ENCODE measurements around the gene LHX2.
"Not testable (repeated sequence)": the region's sequence is repeated elsewhere in the genome, so short reads cannot be mapped to it uniquely, and the experiment has no call there.

The LHX2 gene

GRCh38 chr9:124011460-124012301 is at the start of gene LHX2:
TSS of gene LHX2 (plus strand) at chr9:124011768. CDS start at chr9:124012349, 581 bp downstream.
- DNase-seq (ENCODE audit: low read depth): no peak

GRCh38 chr9:123964761-123965160 is 46.8 kb upstream of the LHX2 start:
- no peak for DNase-seq (ENCODE audit: low read depth)

DNA sequence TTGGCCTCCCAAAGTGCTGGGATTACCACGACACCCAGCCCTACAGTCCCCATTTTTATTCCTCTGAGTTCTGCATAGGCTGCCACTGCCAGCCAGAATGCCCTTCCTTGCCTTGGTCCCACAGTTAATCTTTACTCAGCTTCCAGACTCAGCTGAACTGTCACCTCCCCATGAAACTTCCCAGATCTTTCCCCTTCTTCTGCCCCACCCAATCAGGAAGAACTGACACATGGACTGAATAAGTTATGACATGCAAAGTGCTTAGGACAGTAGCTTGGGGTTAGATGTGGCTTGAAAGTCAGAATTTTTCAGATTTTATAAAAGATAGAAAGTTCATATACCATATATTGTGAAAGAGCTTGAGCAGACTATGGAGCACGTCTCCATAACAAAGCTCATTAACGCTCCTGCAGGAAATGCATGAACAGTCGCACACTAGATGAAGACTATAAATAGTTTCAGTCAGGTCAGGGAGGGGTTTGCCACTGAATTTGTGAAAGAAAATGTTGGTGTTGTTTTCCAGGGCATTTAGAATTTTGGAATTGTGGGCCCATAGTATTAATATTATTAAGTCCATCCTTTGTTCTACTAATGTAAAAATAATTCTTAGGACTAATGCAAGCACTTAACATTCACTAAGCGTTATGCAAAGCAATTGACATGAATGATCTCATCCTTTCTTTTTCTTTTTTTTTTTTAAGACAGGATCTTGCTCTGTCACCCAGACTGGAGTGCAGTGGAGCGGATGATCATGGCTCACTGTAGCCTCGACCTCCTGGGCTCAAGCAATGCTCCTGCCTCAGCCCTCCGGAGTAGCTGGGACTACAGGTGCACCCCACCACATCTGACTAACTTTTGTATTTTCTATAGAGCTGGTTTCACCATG is 45.5 kb upstream of the LHX2 start:
- DNase-seq (ENCODE audit: low read depth): no peak

GRCh38 chr9:123967323-123967722 is 44.2 kb upstream of the LHX2 start:
- no peak for DNase-seq (ENCODE audit: low read depth)

GRCh38 chr9:123972618-123973017 is 39.0 kb upstream of the LHX2 start:
- no peak for DNase-seq (ENCODE audit: low read depth)

GRCh38 chr9:123973590-123974223 is 37.9 kb upstream of the LHX2 start:
- no peak for DNase-seq (ENCODE audit: low read depth)

DNA sequence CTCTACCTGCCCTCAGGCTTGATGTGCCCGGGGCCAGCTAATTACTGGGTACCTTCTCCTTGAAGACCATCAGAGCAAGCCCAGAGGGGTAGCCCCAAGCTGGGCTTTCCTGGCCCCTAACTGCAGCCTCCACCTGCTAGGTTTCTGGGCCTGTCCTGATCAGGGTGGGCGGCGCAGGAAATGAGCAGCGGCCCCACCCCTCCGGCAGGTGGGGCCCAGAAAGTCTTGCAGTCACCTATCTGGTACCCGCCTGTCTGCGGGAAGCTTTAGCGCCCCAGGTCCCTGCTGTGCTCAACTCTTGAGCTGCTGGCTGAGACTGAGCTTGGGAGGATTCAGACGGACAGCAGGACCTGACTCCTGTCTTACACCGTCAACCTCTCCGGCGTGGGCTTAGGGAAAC is 37.1 kb upstream of the LHX2 start:
- no peak for DNase-seq (ENCODE audit: low read depth)

DNA sequence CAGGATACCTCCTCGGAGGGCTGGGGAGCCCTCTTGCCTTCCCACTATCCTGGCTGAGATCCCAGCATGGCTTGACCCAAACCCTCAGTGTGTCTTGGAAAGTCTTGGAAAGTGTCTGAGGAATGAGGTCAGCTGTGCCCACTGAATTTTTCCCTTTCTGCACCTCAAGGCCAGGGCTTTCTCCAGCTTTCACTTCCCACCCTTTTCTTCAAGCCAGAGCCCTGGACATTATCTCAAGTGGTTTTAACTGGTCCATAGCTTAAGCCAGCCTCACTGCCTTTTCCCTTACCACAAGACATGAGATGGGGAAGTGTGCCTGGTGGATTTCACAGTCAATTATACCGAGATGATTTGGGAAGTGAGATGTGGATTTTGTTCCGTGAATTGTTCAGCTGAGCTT is 35.7 kb upstream of the LHX2 start:
- DNase-seq (ENCODE audit: low read depth): no peak

GRCh38 chr9:123976579-123976978 is 35.0 kb upstream of the LHX2 start:
- DNase-seq (ENCODE audit: low read depth): not testable (repeated sequence)

DNA sequence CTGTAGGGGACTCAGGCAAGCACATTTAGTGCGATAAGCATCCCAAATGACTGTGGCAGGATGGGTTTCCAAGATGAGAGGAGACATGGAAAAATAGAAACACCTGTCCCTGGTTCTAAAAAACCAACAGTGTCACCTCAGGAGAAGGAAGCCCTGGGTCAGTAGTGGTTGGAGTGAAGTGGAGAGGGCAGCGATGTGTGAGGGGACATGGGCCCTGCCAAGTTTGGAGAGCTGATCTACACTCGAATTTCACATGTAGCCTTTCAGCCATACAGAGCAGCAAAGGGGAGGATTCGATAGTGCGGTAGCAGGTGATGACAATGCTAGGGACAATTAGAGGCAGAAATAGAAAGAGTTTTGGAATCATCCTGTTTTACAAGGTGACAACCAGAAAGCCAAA is 32.6 kb upstream of the LHX2 start:
- DNase-seq (ENCODE audit: low read depth): no peak

GRCh38 chr9:123982535-123982934 is 29.0 kb upstream of the LHX2 start:
- DNase-seq (ENCODE audit: low read depth): no peak

DNA sequence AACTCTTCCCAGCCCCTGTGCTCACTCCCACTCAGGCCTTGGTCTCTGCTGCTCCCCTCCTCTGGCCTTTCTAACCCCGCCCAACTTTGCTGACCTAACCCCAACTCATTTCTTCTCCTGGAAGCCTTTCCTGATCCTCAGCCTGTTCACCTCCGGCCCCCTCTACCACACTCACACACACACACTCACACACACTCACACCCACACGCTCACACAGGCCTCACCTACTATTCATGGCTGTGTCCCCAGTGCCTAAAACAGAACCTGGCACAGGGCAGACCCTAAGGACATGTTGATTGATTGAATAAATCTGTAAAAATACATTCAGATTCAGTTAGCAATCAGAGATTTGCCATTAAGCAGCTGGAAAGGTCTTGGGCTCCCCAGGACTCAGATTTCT is 28.5 kb upstream of the LHX2 start:
- no peak for DNase-seq (ENCODE audit: low read depth)

GRCh38 chr9:123984802-123985201 is 26.8 kb upstream of the LHX2 start:
- no peak for DNase-seq (ENCODE audit: low read depth)

DNA sequence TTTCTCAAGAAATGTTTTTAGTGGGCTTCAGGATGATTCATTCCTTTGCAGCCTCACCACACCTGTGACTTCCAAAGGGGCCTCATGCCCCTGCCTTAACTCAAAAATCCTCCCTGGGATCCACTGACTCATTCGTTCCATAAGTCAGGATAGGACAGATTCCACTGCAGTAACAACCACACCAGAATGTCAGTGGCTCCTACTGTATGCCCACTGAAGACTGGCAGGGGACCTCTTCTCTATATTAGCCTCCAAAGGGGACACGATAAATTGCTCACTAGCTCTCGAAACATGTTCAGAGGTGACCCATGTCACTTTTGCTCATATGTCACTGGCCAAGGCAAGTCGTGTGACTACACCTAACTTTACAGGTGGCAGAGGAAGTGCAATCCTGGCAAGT is 25.7 kb upstream of the LHX2 start:
- no peak for DNase-seq (ENCODE audit: low read depth)

GRCh38 chr9:123990427-123990826 is 21.1 kb upstream of the LHX2 start:
- no peak for DNase-seq (ENCODE audit: low read depth)

- DNase-seq (ENCODE audit: low read depth): not testable (repeated sequence)
Observed at GRCh38 chr9:123992679-123993078, 18.9 kb upstream of the LHX2 start.

DNA sequence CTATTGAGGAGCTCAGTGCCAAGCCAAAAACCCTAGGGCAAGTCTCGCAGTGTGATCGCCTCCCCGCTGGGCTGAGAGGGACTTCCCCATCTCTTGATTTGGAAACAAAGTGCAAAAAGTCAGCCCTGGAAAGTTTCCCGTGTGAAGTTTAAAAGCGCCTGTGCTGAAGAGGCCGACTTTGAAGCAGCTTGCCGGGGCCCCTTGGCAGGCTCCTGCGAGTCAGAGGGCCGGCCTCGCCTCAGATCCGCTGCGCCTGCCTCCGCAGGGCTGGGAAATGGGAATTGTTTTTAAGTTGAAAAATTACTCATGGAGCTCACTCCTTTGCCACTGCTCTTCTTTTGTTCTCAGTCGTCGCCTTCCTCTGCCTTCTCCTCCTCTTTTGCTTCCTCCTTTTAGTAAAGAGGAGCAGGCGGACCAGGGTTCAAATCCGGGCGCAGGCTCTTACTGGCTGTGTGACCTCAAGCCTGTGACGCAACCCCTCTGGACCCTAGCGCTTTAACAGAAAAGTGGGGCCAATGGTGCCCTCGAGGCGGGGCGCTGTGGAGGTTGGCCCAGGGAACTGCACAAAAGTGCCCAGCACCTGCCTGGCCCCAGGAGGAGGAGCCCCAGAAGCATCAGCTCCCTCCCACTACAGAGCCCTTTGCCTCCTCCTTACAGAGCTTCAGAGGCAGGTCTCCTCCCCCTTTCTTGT is 14.7 kb upstream of the LHX2 start:
- DNase-seq (ENCODE audit: low read depth): no peak

- no peak for DNase-seq (ENCODE audit: low read depth)
Observed at GRCh38 chr9:123997665-123998277, 13.8 kb upstream of the LHX2 start.

- no peak for DNase-seq (ENCODE audit: low read depth)
Observed at GRCh38 chr9:123998278-123998925, 13.2 kb upstream of the LHX2 start.

DNA sequence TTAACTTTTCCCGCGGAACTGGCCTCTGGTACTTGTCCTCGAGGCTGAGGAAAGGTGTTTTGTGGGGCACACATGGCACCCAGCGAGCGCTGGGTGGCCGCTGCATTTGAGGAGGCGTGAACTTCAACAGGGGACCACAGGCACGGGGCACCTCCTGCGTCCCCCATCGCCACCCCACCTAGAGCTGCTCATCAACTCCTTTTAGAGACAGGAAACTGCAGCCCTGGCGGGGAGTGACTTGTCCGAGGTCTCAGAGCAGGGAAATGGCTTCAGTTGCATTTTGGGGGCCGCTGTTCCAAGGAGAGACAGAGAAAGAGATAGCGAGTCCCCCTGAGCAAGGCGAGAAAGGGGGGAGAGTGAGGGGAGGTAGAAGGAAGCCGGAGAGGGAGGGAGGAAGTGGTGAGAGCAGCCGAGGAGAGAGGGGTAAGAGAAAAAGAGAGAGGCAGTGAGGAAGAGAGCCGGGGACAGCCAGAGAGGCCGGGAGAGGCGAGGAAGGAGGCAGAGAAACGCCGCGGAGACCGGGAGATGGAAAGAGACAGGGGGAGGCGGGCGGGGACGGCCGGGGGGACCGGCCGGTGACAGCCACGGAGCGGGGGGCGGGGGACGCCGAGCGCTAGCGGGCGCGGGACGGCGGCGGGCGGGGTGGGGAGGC is 12.5 kb upstream of the LHX2 start:
- no peak for DNase-seq (ENCODE audit: low read depth)

DNA sequence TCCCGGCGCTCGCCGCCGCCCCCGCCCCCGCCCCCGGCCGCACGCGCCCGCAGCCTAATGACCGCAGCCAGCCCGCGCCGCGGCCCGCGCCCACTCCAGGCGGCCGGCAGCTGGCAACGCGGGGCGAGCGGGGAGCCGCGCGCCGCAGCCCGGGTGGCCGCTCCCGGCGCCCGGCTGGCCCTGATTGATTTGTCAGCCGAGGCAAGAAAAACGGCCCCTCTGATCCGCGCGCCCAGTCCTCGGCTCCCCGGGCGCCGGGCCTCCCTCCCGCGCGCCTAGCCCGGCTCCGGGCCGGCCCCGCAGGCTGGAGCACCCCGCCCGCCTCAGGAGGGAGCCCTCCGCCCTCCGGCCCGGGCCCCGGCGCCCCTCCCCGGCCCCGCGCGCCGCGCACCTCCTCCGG is 11.9 kb upstream of the LHX2 start:
- DNase-seq (ENCODE audit: low read depth): no peak
